Mucosa of descending colon (tissue), 3 donors: ENCODE data around the gene SPATA31E1. TPM values are rescaled to one million over a fixed set of nuclear protein-coding genes. Genes with fewer than 3 reads are reported as not detected.
"Not testable (repeated sequence)": the region's sequence is repeated elsewhere in the genome, so short reads cannot be mapped to it uniquely, and the experiment has no call there.

Experiments
- ATAC-seq: fragments of 200-7000 bp; cut with Tn5 transposase; one replicate; pipeline ENCODE4 v1.9.1; 2020; ENCODE audit warnings: mild to moderate bottlenecking, moderate library complexity
- DNase-seq, 3 donors: peaks; one replicate each; pipeline ENCODE4 v3.0.0-alpha.2; 2020
- H3K36me3 ChIP-seq: fragments of 200-600 bp; one replicate; pipeline ENCODE4 v1.8.0; 2021; ENCODE audit warnings: low read depth, mild to moderate bottlenecking
- H3K4me1 ChIP-seq: fragments of 200-600 bp; one replicate; pipeline ENCODE4 v1.8.0; 2021; ENCODE audit warnings: low read depth, mild to moderate bottlenecking
- H3K4me3 ChIP-seq: fragments of 200-600 bp; one replicate; pipeline ENCODE4 v1.8.0; 2021; ENCODE audit warnings: mild to moderate bottlenecking
- H3K9me3 ChIP-seq: fragments of 200-600 bp; one replicate; pipeline ENCODE4 v1.8.0; 2021; ENCODE audit warnings: mild to moderate bottlenecking
- CTCF ChIP-seq: fragments of 200-600 bp; IDR thresholded peaks from one replicate; pipeline ENCODE4 v1.8.0; 2022; ENCODE audit warnings: antibody characterized with exemption, mild to moderate bottlenecking
- intact Hi-C, 2 donors: fragments of 100-400 bp; cut with DNase I in 1 of 2; cut with micrococcal nuclease in 1 of 2; formaldehyde crosslinking; loops; one replicate each; pipeline versions ENCODE4 v1.11.0 to v1.11.1; 2022; cut with DNase I, micrococcal nuclease
- total RNA-seq, 3 donors: library from RNA; stranded (reverse); fragmentation: NEBNext Ultra II Directional in 2 of 3; extraction: Animal tissue kit (Norgen Biotek cat#: 25700) in 2 of 3; gene quantifications; one replicate each; pipeline versions ENCODE4 v1.2.1 to v1.2.4, GENCODE V29; 2021 to 2023
- donor health status: DM: no; HTN: no; CAD: no; lungs with moderate emphysema.
- donor health status: DM: no; HTN: no; CAD: no.
- donor health status: DM: no; HTN: yes; CAD: no.

The SPATA31E1 gene
- total RNA-seq, 3 donors from 2014 or later, result 0.06 TPM; not detected in 2

- intact Hi-C loops, result no loop called here
- no peak overlapping the region for H3K4me3 ChIP-seq
- no peaks in the 10 kb centered on the region for H3K9me3 ChIP-seq
- DNase-seq (no peak), ATAC-seq (no peak)
- no peak for TF ChIP-seq CTCF
- H3K36me3 ChIP-seq, result no peaks in the 10 kb centered on the region
- no peaks in the 10 kb centered on the region for H3K4me1 ChIP-seq
Measured at GRCh38 chr9:87842878-87843585, 39.6 kb upstream of the SPATA31E1 start.

- DNase-seq (no peak), ATAC-seq (no peak)
- no peak overlapping the region for H3K4me3 ChIP-seq
- H3K4me1 ChIP-seq, result no peaks in the 10 kb centered on the region
- no peaks in the 10 kb centered on the region for H3K9me3 ChIP-seq
- TF ChIP-seq CTCF, result no peak
- intact Hi-C loops, result no loop called here
- H3K36me3 ChIP-seq, result no peaks in the 10 kb centered on the region
Measured at GRCh38 chr9:87844506-87844905, 38.2 kb upstream of the SPATA31E1 start.

- H3K36me3 ChIP-seq, ATAC-seq, intact Hi-C loops, H3K4me3 ChIP-seq, H3K9me3 ChIP-seq, H3K4me1 ChIP-seq, DNase-seq: not testable (repeated sequence)
Measured at GRCh38 chr9:87847817-87848216, 34.9 kb upstream of the SPATA31E1 start.

GRCh38 chr9:87849144-87849758 is 33.4 kb upstream of the SPATA31E1 start:
- no peaks in the 10 kb centered on the region for H3K36me3 ChIP-seq
- H3K4me1 ChIP-seq, result no peaks in the 10 kb centered on the region
- ATAC-seq, result no peak
- no peaks in the 10 kb centered on the region for H3K9me3 ChIP-seq
- TF ChIP-seq CTCF, result no peak
- intact Hi-C loops, result no loop called here
- DNase-seq, result no peak
- no peak overlapping the region for H3K4me3 ChIP-seq

GRCh38 chr9:87850391-87850790 is 32.3 kb upstream of the SPATA31E1 start:
- ATAC-seq, result no peak
- intact Hi-C loops, result no loop called here
- Histone ChIP-seq H3K4me3 (no peak overlapping the region), H3K36me3 (no peaks in the 10 kb centered on the region), H3K4me1 (no peaks in the 10 kb centered on the region), H3K9me3 (no peaks in the 10 kb centered on the region)
- TF ChIP-seq CTCF, result no peak
- no peak for DNase-seq

GRCh38 chr9:87851186-87851585 is 31.5 kb upstream of the SPATA31E1 start:
- DNase-seq, H3K36me3 ChIP-seq, ATAC-seq, intact Hi-C loops, H3K4me1 ChIP-seq, H3K4me3 ChIP-seq, H3K9me3 ChIP-seq: not testable (repeated sequence)
